ENCODE measurements around the gene C10orf62. TPM values are rescaled to one million over a fixed set of nuclear protein-coding genes. Genes with fewer than 3 reads are reported as not detected.

C10orf62 gene
- total RNA-seq, 1 donor from 2014 or later, result 0.51 TPM

Other genes with a start within 250 kb of the C10orf62 start
- 23.5 TPM for gene RRP12, start 188.4 kb upstream of the C10orf62 start, total RNA-seq
- 331 TPM for gene PGAM1, start 163.5 kb upstream of the C10orf62 start, total RNA-seq
- gene EXOSC1, start 143.7 kb upstream of the C10orf62 start, total RNA-seq, result 15.8 TPM
- 25.5 TPM for gene ZDHHC16, start 143.5 kb upstream of the C10orf62 start, total RNA-seq
- gene MMS19, start 91.3 kb upstream of the C10orf62 start, total RNA-seq, result 46.7 TPM
- 25.5 TPM for gene UBTD1, start 90.8 kb upstream of the C10orf62 start, total RNA-seq
- 138 TPM for gene ANKRD2, start 16.9 kb upstream of the C10orf62 start, total RNA-seq
- gene HOGA1, start 5.3 kb upstream of the C10orf62 start, total RNA-seq, result 20.4 TPM
- gene MORN4, start 43.8 kb downstream of the C10orf62 start, total RNA-seq, result 17.7 TPM
- 18.0 TPM for gene PI4K2A, start 51.0 kb downstream of the C10orf62 start, total RNA-seq
- gene AVPI1, start 97.5 kb downstream of the C10orf62 start, total RNA-seq, result 6.3 TPM
- gene MARVELD1, start 124.0 kb downstream of the C10orf62 start, total RNA-seq, result 8.6 TPM
- 19.8 TPM for gene ZFYVE27, start 147.4 kb downstream of the C10orf62 start, total RNA-seq
- 3.2 TPM for gene SFRP5, start 182.3 kb downstream of the C10orf62 start, total RNA-seq